Measurements from ENCODE around the gene ACD.
A peak's percentile ranks its signal among the peaks of the same experiment; 100 is the strongest.

Gene ACD

GRCh38 chr16:67648088-67648763, 11.8 kb downstream of the ACD start:
- intact Hi-C loops (cut with DNase I; ENCODE audit: low total_unique reads): no loop called here
- Histone ChIP-seq H3K4me1 (peaks cover 0 to 35% (median 18%) of the 10 kb centered on the region in 4 donors), H3K36me3 (no peaks in the 10 kb centered on the region), H3K27me3 (peaks cover 7 to 89% of the 10 kb centered on the region in 2 donors), H3K9me3 (no peaks in the 10 kb centered on the region), H3K27ac (no peak overlapping the region), H3K4me3 (no peak overlapping the region)
- no peak for DNase-seq
- TF ChIP-seq, protein P1, sequence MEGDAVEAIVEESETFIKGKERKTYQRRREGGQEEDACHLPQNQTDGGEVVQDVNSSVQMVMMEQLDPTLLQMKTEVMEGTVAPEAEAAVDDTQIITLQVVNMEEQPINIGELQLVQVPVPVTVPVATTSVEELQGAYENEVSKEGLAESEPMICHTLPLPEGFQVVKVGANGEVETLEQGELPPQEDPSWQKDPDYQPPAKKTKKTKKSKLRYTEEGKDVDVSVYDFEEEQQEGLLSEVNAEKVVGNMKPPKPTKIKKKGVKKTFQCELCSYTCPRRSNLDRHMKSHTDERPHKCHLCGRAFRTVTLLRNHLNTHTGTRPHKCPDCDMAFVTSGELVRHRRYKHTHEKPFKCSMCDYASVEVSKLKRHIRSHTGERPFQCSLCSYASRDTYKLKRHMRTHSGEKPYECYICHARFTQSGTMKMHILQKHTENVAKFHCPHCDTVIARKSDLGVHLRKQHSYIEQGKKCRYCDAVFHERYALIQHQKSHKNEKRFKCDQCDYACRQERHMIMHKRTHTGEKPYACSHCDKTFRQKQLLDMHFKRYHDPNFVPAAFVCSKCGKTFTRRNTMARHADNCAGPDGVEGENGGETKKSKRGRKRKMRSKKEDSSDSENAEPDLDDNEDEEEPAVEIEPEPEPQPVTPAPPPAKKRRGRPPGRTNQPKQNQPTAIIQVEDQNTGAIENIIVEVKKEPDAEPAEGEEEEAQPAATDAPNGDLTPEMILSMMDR (IDR thresholded peaks at IDR 0.05): no peak

DNA sequence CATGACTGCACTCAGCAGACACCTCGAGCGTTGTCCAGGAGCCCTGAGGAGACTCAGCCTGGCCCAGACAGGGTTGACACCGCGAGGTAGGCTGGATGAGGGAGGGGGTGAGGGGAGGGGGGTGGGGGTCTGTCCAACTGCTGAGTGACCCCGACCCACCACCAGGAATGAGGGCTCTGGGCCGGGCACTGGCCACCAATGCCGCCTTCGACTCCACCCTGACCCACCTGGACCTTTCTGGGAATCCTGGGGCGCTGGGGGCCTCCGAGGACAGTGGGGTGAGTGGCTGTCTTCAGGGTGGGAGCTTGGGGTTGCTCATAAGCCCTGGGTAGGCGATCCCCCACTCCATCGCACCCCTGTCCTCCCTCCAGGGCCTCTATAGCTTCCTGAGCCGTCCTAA, 12.4 kb downstream of the ACD start:
- DNase-seq: no peak
- Histone ChIP-seq H3K4me1 (peaks cover 0 to 32% (median 16%) of the 10 kb centered on the region in 4 donors), H3K27ac (no peak overlapping the region), H3K27me3 (peaks cover 7 to 84% of the 10 kb centered on the region in 2 donors), H3K4me3 (no peak overlapping the region), H3K9me3 (no peaks in the 10 kb centered on the region), H3K36me3 (no peaks in the 10 kb centered on the region)
- TF ChIP-seq, protein P1 (IDR thresholded peaks at IDR 0.05): no peak
- intact Hi-C loops (cut with DNase I; ENCODE audit: low total_unique reads): no loop called here

DNA sequence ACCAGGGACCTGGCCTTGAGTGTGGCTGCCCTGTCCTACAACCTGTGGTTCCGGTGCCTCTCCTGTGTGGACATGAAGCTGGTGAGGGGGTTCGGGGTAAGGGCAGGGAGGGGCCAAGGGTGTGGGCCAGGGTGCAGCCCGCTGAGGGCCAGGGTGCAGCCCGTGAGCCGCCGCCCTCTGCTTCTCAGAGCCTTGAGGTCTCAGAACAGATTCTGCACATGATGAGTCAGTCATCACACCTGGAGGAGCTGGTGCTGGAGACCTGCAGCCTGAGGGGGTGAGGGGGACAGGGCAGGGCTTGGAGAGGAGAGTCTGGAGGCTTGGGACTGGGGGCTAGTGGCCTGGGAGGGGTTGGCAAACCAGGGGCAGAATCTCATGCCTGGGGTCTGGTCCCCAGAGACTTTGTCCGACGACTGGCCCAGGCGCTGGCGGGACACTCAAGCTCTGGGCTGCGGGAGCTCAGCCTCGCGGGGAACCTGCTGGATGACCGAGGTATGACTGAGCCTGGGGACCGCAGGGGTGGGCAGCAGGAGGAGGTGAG, 12.9 kb downstream of the ACD start:
- Histone ChIP-seq H3K4me3 (no peak overlapping the region), H3K4me1 (peaks cover 3 to 32% (median 18%) of the 10 kb centered on the region in 4 donors), H3K27ac (no peak overlapping the region), H3K27me3 (peaks cover 7 to 79% of the 10 kb centered on the region in 2 donors), H3K9me3 (no peaks in the 10 kb centered on the region), H3K36me3 (no peaks in the 10 kb centered on the region)
- TF ChIP-seq, protein P1 (IDR thresholded peaks at IDR 0.05): no peak
- no peak for DNase-seq
- intact Hi-C loops (cut with DNase I; ENCODE audit: low total_unique reads): no loop called here

- peaks cover 3 to 39% (median 24%) of the 10 kb centered on the region in 4 donors for H3K4me1 ChIP-seq
- no peak for DNase-seq
- TF ChIP-seq, protein P1 (IDR thresholded peaks at IDR 0.05): no peak
- peaks cover 7 to 62% of the 10 kb centered on the region in 2 donors for H3K27me3 ChIP-seq
- no peaks in the 10 kb centered on the region for H3K9me3 ChIP-seq
- H3K27ac ChIP-seq: no peak overlapping the region
- H3K36me3 ChIP-seq: no peaks in the 10 kb centered on the region
- intact Hi-C loops (cut with DNase I; ENCODE audit: low total_unique reads): no loop called here
- peak overlapping the region in 1 of 2 donors; percentile 29 for H3K4me3 ChIP-seq
Measured at GRCh38 chr16:67645397-67646121, 14.5 kb downstream of the ACD start.

DNA sequence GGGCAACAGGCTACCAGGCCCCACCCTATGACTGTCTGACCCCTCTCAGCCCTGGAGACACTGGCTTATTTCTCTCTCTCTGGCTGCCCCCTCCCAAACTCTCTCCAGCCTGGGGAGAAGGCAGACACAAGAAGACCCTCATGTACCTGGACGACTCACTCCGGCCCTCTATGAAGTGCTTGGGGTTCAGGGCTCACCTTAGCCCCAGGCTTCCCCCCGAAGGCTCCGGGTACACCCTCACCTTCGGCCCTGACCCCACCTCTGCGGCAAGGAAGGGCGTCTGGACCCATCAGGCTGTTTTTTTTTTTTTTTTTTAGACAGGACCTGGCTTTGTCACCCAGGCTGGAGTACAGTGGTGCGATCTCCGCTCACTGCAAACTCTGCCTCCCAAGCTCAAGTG, 16.0 kb downstream of the ACD start:
- H3K36me3 ChIP-seq: peaks cover under 1 to 10% (median 7%) of the 10 kb centered on the region in 3 donors
- TF ChIP-seq, protein P1 (IDR thresholded peaks at IDR 0.05): no peak
- no peak overlapping the region for H3K27ac ChIP-seq
- peaks cover 3 to 30% (median 21%) of the 10 kb centered on the region in 4 donors for H3K4me1 ChIP-seq
- no peak for DNase-seq
- H3K27me3 ChIP-seq: peaks cover 7 to 47% of the 10 kb centered on the region in 2 donors
- intact Hi-C loops (cut with DNase I; ENCODE audit: low total_unique reads): no loop called here
- no peaks in the 10 kb centered on the region for H3K9me3 ChIP-seq
- no peak overlapping the region for H3K4me3 ChIP-seq
